Peyer's patch (tissue), 4 donors: ENCODE data around the gene MYO1D.
"Not testable (repeated sequence)": the region's sequence is repeated elsewhere in the genome, so short reads cannot be mapped to it uniquely, and the experiment has no call there.

Experiments
- CTCF ChIP-seq, 6 experiments: fragments of 450-650 bp in 4 of 6; fragments of 200-600 bp in 2 of 6; sonication (generic) in 1 of 6; IDR thresholded peaks; one replicate each; pipeline ENCODE4 v1.5.1; 2017 to 2019; ENCODE audit warnings: antibody characterized with exemption in 6 of 6, mild to moderate bottlenecking in 3 of 6, moderate library complexity in 1 of 6
- POLR2A ChIP-seq, 2 donors: fragments of 450-650 bp; IDR thresholded peaks; one replicate each; pipeline ENCODE4 v1.5.1; 2017; ENCODE audit warnings: antibody characterized with exemption in 2 of 2, mild to moderate bottlenecking in 2 of 2, moderate library complexity in 2 of 2

DNA sequence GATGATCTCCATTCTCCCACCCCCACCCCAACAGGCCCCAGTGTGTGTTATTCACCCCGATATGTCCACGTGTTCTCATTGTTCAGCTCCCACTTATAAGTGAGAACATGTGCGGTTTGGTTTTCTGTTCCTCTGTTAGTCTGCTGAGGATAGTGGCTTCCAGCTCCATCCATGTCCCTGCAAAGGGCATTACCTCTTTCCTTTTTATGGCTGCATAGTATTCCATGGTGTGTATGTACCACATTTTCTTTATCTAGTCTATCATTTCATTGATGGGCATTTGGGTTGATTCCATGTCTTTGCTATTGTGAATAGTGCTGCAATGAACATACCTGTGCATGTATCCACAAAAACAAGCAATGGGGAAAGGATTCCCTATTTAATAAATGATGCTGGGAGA lies 162.7 kb downstream of the MYO1D start:
- TF ChIP-seq CTCF, POLR2A (IDR thresholded peaks at IDR 0.05): not testable (repeated sequence)
